MG63 (cell line): ENCODE measurements around the gene ATP2B3. TPM values are rescaled to one million over a fixed set of nuclear protein-coding genes. Genes with fewer than 3 reads are reported as not detected.

Source experiments
- DNase-seq: peaks from one replicate; pipeline ENCODE4 v3.0.0-alpha.2; 2020
- H3K27me3 ChIP-seq: fragments of 250-450 bp; sonication (Bioruptor Pico); 2 replicates; pipeline ENCODE4 v1.5.1; 2020; ENCODE audit warnings: mild to moderate bottlenecking, moderate library complexity
- H3K36me3 ChIP-seq: fragments of 250-450 bp; sonication (Bioruptor Pico); 2 replicates; pipeline ENCODE4 v1.5.1; 2020; ENCODE audit warnings: mild to moderate bottlenecking, moderate library complexity
- H3K4me3 ChIP-seq: fragments of 250-450 bp; sonication (Bioruptor Pico); 2 replicates; pipeline ENCODE4 v1.5.1; 2020; ENCODE audit warnings: mild to moderate bottlenecking, moderate library complexity
- H3K9me3 ChIP-seq: fragments of 250-450 bp; sonication (Bioruptor Pico); 2 replicates; pipeline ENCODE4 v1.5.1; 2020; ENCODE audit warnings: mild to moderate bottlenecking, moderate library complexity
- total RNA-seq: library from RNA; depleted of rRNA; stranded (reverse); fragments of >200 nt; shearing (Covaris generic); gene quantifications from 2 replicates; pipeline ENCODE4 v1.2.3, GENCODE V29; 2014; ENCODE audit warnings: low replicate concordance

ATP2B3 gene
- total RNA-seq, 1 experiment from 2014 or later = 0.13 TPM

- no peaks in the 10 kb centered on the region for H3K9me3 ChIP-seq
- peaks cover 6% of the 10 kb centered on the region; the same call in 1 of the 2 replicates for H3K36me3 ChIP-seq
- DNase-seq = no peak
- H3K27me3 ChIP-seq = no peaks in the 10 kb centered on the region
- H3K4me3 ChIP-seq = no peak overlapping the region
These were observed 71.5 kb downstream of the ATP2B3 start for GRCh38 chrX:153588782-153589446.

- Histone ChIP-seq H3K27me3 (no peaks in the 10 kb centered on the region), H3K4me3 (no peak overlapping the region), H3K36me3 (peaks cover 6% of the 10 kb centered on the region; the same call in 1 of the 2 replicates), H3K9me3 (no peaks in the 10 kb centered on the region)
- DNase-seq = no peak
These were observed 73.8 kb downstream of the ATP2B3 start for GRCh38 chrX:153590961-153591956.

- DNase-seq = no peak
- H3K9me3 ChIP-seq = no peaks in the 10 kb centered on the region
- H3K27me3 ChIP-seq = no peaks in the 10 kb centered on the region
- H3K36me3 ChIP-seq = peaks cover 6% of the 10 kb centered on the region; the same call in 1 of the 2 replicates
- H3K4me3 ChIP-seq = no peak overlapping the region
These were observed 74.8 kb downstream of the ATP2B3 start for GRCh38 chrX:153592091-153592833.

GRCh38 chrX:153592966-153593688 lies 75.7 kb downstream of the ATP2B3 start:
- DNase-seq = no peak
- Histone ChIP-seq H3K9me3 (no peaks in the 10 kb centered on the region), H3K4me3 (no peak overlapping the region), H3K36me3 (peaks cover 3% of the 10 kb centered on the region; the same call in 1 of the 2 replicates), H3K27me3 (no peaks in the 10 kb centered on the region)

GRCh38 chrX:153593811-153594500 lies 76.5 kb downstream of the ATP2B3 start:
- Histone ChIP-seq H3K4me3 (no peak overlapping the region), H3K9me3 (no peaks in the 10 kb centered on the region), H3K27me3 (no peaks in the 10 kb centered on the region), H3K36me3 (no peaks in the 10 kb centered on the region)
- DNase-seq = no peak

GRCh38 chrX:153595387-153595786 lies 77.9 kb downstream of the ATP2B3 start:
- Histone ChIP-seq H3K36me3 (no peaks in the 10 kb centered on the region), H3K27me3 (no peaks in the 10 kb centered on the region), H3K4me3 (no peak overlapping the region), H3K9me3 (no peaks in the 10 kb centered on the region)
- DNase-seq = no peak

GRCh38 chrX:153595859-153596857 lies 78.7 kb downstream of the ATP2B3 start:
- Histone ChIP-seq H3K4me3 (no peak overlapping the region), H3K9me3 (no peaks in the 10 kb centered on the region), H3K27me3 (no peaks in the 10 kb centered on the region), H3K36me3 (no peaks in the 10 kb centered on the region)
- no peak for DNase-seq

GRCh38 chrX:153596981-153597750 lies 79.7 kb downstream of the ATP2B3 start:
- Histone ChIP-seq H3K27me3 (no peaks in the 10 kb centered on the region), H3K4me3 (no peak overlapping the region), H3K36me3 (no peaks in the 10 kb centered on the region), H3K9me3 (no peaks in the 10 kb centered on the region)
- DNase-seq = no peak

- no peaks in the 10 kb centered on the region for H3K9me3 ChIP-seq
- no peaks in the 10 kb centered on the region for H3K27me3 ChIP-seq
- H3K4me3 ChIP-seq = peak within 1 kb of the TSS; percentile 85
- DNase-seq = peak; percentile 29
- H3K36me3 ChIP-seq = no peaks in the 10 kb centered on the region
These were observed 81.2 kb downstream of the ATP2B3 start, which contains the start of gene CCNQ for GRCh38 chrX:153598541-153599191. CCNQ (minus strand) TSS chrX:153599139; CDS start chrX:153599073, 66 bp downstream.

GRCh38 chrX:153599192-153600031 lies 82.0 kb downstream of the ATP2B3 start:
- H3K4me3 ChIP-seq = peak overlapping the region; percentile 85

GRCh38 chrX:153600032-153600373 lies 82.6 kb downstream of the ATP2B3 start:
- peak; percentile 11 for DNase-seq
- H3K9me3 ChIP-seq = no peaks in the 10 kb centered on the region
- H3K27me3 ChIP-seq = no peaks in the 10 kb centered on the region
- no peaks in the 10 kb centered on the region for H3K36me3 ChIP-seq
- peak overlapping the region; percentile 85 for H3K4me3 ChIP-seq

More at GRCh38 chrX:153599192-153600031, 82.0 kb downstream of the ATP2B3 start:
- Histone ChIP-seq H3K27me3 (no peaks in the 10 kb centered on the region), H3K9me3 (no peaks in the 10 kb centered on the region), H3K36me3 (no peaks in the 10 kb centered on the region)
- peak; percentile 83 for DNase-seq

GRCh38 chrX:153600921-153601320 lies 83.5 kb downstream of the ATP2B3 start:
- no peaks in the 10 kb centered on the region for H3K9me3 ChIP-seq
- H3K27me3 ChIP-seq = no peaks in the 10 kb centered on the region
- DNase-seq = no peak
- no peaks in the 10 kb centered on the region for H3K36me3 ChIP-seq
- no peak overlapping the region for H3K4me3 ChIP-seq
